ENCODE data around the gene RTBDN. TPM values are rescaled to one million over a fixed set of nuclear protein-coding genes. Genes with fewer than 3 reads are reported as not detected.
A peak's percentile ranks its signal among the peaks of the same experiment; 100 is the strongest.
"Not testable (repeated sequence)": the region's sequence is repeated elsewhere in the genome, so short reads cannot be mapped to it uniquely, and the experiment has no call there.

The RTBDN gene
- total RNA-seq, 1 donor from 2014 or later: 1.6 TPM

DNA sequence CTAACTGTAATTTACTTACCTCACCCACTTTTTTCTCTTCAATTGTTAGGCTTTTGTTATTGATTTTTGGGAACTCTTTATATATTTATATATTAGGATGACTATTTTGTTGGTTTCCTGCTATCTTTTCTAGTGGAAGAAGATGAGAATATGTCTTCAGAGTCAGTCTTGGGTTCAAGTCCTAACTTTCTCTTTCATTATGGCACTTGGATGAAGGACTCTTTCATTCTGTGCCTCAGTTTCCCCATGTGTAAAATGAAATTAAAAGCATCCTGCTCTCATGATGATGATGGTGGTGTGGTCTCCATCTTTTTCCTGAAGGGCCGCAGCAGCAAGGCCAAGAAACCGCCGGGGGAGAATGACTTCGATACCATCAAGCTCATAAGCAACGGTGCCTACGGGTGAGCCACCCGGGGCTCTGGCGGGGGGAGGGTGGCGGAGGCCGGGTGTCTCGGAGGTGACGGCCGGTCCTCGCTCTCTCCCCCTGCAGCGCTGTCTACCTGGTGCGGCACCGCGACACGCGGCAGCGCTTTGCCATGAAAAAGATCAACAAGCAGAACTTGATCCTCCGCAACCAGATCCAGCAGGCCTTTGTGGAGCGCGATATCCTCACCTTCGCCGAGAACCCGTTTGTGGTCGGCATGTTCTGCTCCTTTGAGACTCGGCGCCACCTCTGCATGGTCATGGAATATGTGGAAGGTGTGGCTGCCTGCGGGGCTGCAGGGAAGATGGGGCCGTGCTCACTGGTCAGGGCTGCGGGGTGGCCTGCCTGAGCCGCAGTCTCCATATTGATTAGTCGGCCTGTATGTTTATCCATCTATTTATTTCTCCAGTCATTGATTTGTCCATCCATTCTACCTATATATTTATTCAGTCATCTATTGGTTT is 23.9 kb upstream of the RTBDN start:
- no peak for DNase-seq (ENCODE audit: low spot score in 2 of 2)
- FAIRE-seq: no peak

DNA sequence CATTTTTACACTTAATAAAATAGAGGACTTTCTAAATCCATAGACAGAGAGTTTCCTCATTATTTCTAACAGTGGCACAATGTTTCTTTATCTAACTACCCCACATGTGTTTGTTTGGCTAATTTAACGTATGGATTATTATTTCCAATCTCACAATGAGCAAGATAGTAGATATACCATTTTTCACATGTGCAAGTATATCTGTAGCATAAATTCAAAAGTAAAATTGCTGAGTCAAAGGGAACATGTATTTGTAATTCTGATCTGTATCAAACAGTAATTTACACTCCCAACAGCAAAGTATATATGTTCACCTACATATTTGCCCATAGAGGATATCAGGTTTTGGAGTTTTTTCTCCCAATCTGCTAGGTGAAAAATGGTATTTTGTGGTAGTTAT is 22.3 kb upstream of the RTBDN start:
- FAIRE-seq: no peak
- DNase-seq (ENCODE audit: low spot score in 2 of 2): no peak

GRCh38 chr19:12847159-12848139 is 13.1 kb upstream of the RTBDN start:
- no peak for FAIRE-seq

DNA sequence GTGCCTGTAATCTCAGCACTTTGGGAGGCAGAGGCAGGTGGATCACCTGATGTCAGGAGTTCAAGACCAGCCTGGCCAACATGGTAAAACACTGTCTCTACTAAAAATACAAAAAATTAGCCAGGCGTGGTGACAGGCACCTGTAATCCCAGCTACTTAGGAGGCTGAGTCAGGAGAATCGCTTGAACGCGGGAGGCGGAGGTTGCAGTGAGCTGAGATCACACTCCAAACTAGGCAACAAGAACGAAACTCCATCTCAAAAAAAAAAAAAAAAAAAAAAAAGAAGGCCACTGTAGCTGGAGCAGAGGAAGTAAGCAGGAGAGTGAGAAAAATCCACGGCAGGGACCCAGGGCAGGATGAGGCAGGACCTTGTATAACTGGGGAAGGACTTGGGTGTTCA is 12.2 kb upstream of the RTBDN start:
- FAIRE-seq; DNase-seq (ENCODE audit: low spot score in 2 of 2): not testable (repeated sequence)

More at GRCh38 chr19:12847159-12848139, 13.1 kb upstream of the RTBDN start:
- DNase-seq (ENCODE audit: low spot score in 2 of 2): peak; percentile 85 to 95

GRCh38 chr19:12843999-12844732 is 9.8 kb upstream of the RTBDN start:
- DNase-seq (ENCODE audit: low spot score in 2 of 2) (no peak), FAIRE-seq (no peak)

DNA sequence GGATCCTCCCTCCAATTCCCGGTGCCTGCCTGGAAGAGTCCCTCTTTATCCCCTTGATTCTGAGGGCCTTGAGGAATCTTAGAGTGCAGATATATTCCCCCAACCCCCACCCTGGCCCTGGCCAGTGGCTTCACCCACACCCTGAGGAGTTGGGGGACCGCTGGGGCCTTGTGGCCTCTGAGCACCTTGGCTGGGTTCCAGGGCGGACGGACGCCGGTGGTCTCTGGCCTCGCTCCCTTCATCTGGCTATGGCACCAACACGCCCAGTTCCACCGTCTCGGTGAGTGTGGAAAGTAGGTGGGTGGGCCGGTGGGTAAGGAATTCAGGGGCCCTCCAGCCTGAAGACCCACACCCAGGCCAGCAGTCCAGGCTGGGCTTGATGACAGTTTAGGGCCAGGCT is 8.9 kb upstream of the RTBDN start:
- DNase-seq (ENCODE audit: low spot score in 2 of 2) (no peak), FAIRE-seq (no peak)

- no peak for FAIRE-seq
Measured at GRCh38 chr19:12842511-12842910, 8.1 kb upstream of the RTBDN start.

DNA sequence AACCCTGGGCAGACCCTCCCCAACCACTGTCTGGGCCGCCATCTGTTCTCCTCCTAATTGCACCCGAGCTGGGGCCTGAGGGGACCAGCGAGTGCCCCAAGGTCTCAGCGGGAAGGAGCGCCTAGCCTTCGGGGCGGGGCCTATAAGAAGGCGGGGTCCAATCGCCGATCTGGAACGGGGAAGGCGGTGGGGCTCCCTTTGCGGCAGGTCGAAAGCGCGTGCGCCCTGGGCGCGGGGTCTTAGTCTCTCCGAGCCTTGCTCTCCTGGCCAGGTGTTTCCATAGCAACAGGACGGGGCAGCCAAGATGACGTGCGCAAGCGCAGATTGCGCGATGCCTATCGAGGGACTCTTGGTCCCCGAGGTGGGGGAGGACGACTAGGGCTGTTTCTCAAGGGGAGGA is 6.7 kb upstream of the RTBDN start:
- DNase-seq (ENCODE audit: low spot score in 2 of 2): no peak
- FAIRE-seq: no peak

More at GRCh38 chr19:12842511-12842910, 8.1 kb upstream of the RTBDN start:
- DNase-seq (ENCODE audit: low spot score in 2 of 2): no peak

- FAIRE-seq: no peak
- no peak for DNase-seq (ENCODE audit: low spot score in 2 of 2)
Measured at GRCh38 chr19:12840091-12841079, 6.0 kb upstream of the RTBDN start.

DNA sequence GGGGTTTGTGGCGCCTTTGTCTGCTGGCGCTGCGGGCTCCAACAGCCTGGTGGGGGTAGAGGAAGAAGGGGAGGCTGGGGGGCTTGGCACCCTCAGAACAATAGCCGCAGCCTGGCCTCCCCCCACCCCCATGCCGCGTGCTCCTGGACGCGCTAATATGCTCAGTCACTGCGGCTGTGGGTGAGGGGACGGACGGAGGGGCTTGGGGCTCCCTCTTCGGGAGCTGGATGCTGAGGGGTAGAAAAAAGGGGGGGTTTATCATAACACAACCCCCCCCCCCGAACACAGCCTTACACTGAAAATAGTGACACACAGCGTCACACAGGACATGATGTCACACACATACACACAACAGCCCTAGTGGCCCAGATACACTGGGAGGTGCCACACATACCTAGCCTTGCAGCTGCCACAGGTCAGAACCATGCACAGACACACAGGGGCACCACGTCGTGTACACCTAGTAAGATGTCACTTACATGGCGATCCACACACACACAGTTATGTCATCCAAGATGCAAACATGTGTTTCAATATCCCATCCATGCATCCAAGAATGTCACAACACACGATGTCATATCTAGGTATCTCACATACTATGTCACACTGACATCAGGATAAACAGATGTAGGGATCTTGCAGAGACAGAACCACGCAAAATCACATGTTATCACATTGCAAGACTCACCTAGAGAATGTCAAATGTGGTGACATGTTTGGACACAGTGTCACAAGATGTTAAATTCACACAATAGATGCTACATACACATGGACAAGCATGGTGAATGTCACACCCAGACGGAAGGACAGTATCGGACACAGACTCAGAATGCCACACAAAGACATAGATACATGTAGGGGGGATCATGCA is 4.7 kb upstream of the RTBDN start:
- no peak for DNase-seq (ENCODE audit: low spot score in 2 of 2)
- FAIRE-seq: no peak

- DNase-seq (ENCODE audit: low spot score in 2 of 2): peak; percentile 85 to 90
- no peak for FAIRE-seq
Measured at GRCh38 chr19:12838182-12838885, 4.0 kb upstream of the RTBDN start, which contains the start of gene MAST1. Gene MAST1, plus strand, starts transcription at chr19:12838515. Its CDS starts 58 bp downstream, at chr19:12838573.

- DNase-seq (ENCODE audit: low spot score in 2 of 2) (no peak), FAIRE-seq (no peak)
Measured at GRCh38 chr19:12837225-12837624, 2.8 kb upstream of the RTBDN start.

DNA sequence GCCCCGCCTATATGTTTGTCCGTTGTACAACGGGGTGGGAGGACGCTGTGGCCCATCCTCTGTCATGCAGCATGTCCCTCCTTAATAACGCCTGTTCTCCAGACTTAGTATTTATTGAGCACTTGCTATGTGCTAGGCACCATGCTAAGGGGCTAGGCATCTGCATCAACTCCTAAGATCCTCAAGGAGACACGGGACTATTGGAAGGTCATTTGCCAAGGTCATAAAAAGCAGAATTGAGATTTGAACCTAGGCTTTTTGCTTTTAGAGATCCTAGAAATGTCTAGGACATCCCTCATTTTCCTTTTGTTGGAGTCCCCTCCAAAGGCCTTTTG is 2.1 kb upstream of the RTBDN start:
- DNase-seq (ENCODE audit: low spot score in 2 of 2) (no peak), FAIRE-seq (no peak)

DNA sequence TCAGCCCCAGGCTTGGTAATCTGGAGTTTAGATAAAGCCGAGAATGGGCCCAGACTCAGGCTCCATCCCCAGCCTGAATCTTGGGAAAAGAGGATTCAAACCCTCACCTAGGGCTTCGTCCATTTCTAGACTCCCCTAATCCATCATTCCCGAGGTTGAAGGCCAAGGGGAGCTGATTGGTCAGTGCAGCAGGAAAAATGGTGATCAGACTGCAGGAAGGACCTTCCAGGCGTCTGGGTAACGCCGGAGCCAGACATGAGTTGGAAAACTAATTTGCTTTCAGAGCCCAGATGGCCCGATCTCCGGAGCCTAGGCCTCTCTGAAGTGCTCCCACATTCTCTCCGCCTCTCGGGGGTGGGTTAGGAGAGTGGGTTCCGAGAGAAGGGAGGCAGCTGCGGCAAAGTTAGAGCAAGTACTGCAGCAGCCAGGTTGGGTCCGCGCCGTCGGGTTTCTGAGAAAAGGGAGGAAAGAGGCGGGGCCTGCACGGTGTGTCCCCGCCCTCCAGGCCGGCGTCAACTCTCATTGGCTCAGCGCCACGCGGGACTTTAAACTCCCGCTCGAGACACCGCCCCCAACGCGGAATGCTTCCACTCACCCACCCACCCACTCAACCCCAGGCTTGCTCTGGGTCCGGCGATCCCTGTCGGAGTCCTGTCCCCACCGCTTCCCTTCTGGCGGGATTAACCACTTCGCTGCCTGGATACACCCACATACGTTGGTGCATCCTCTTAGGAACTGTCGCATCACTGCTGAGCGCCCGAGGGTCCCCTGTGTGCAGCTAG is 788 bp upstream of the RTBDN start:
- no peak for FAIRE-seq
- no peak for DNase-seq (ENCODE audit: low spot score in 2 of 2)

DNA sequence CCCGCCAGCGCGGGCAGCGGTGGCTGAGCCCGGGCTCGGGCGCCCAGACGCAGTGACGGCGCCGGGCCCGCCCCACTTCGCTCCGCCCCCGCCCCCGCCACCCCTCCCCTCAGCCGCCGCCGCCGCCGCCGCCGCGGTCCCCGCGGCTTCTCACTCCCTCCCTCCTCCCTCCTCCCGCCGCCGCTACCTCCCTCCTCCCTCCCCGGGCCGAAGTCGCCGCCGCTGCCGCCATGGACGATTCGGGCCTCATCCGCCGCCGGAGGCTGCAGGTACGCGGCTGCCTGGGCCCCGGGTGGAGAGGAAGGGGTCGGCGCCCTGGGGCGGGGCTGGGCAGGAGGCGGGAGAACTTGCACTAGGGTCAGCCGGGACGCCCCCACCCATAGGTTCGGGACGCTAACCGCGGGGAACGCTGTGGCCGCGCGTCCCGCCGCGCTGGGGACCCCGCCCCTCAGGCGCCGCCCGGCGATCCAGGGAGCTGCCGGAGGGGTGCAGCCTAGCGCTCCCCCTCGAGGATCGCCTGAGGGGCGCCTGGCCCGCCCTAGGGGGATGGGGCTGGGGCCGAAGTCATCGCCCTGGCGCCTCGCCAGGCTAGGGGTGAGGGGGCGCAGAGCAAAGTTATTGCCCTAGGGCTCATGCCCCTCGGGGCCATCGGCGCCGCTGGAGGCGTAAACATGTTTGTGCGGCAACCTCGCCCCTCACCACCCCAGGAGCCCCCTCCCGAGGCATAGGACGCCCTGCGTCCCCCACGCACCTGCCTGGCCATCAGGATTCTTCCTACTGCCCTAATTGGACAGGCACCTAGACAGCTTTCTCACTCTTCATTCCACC is 427 bp downstream of the RTBDN start:
- FAIRE-seq: no peak
- DNase-seq (ENCODE audit: low spot score in 2 of 2): peak in 1 of 2 donors; percentile 69

- DNase-seq (ENCODE audit: low spot score in 2 of 2): no peak
- FAIRE-seq: no peak
Measured at GRCh38 chr19:12833418-12833737, 1.0 kb downstream of the RTBDN start.
